ENCODE data around the gene CFAP20DC.

The CFAP20DC gene

GRCh38 chr3:58799271-58799670, 250.6 kb downstream of the CFAP20DC start:
- no peak for DNase-seq (ENCODE audit: low read depth)

DNA sequence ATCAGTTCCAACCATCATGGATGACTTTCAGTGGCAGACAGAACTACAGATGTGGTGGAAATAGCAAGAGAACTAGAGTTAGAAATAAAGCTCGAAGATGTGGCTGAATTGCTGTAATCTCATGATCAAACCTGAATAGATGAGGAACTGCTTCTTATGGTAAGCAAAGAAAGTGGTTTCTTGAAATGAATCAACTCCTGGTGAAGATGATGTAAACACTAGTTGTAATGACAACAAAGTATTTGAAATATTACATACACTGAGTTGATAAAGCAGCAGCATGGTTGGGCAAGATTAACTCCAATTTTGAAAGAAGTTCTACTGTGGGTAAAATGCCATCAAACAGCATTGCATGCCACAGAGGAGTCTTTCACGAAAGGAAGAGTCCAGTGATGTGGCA, 251.5 kb downstream of the CFAP20DC start:
- no peak for DNase-seq (ENCODE audit: low read depth)

- DNase-seq (ENCODE audit: low read depth): no peak
These were observed 255.1 kb downstream of the CFAP20DC start for GRCh38 chr3:58794750-58795149.

- no peak for DNase-seq (ENCODE audit: low read depth)
These were observed 255.9 kb downstream of the CFAP20DC start for GRCh38 chr3:58793938-58794337.

DNA sequence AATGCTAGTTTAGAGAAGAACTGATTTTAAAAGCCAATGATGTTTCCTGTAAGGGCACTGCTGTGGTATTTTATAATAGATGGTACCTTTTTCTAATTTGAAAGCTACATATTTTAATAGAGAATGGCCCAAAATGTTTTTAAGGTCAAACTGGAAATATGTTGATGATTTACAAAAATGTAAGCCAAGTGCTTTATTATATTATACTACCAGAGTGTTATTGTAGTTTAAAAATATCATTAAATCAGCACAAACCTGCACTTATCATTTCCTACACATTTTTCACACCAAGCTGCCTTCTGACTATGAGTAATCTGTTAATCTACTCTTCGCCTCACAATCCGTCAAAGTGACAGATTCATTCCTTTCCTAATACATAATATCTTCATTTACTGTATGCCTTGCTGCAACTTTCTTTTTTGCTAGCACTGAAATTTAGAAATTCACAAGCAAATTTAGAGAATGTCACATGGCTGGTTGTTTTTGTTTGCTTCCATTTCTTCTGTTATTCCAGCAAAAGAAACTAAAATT, 256.8 kb downstream of the CFAP20DC start:
- DNase-seq (ENCODE audit: low read depth): no peak

GRCh38 chr3:58789385-58789784, 260.4 kb downstream of the CFAP20DC start:
- DNase-seq (ENCODE audit: low read depth): no peak

DNA sequence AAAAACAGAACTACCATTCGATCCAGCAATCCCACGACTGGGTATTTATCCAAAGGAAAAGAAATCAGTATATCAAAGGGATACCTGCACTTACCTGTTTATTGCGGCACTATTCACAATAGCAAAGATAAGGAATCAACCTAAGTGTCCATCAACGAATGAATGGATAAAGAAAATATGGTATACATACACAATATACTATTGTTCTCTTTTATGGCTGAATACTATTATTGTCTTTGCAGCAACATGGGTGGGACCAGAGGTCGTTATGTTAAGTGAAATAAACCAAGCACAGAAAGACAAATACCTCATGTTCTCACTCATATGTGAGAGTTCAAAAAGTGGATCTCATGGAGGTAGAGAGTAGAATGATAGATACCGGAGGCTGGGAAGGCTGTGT, 264.9 kb downstream of the CFAP20DC start:
- no peak for DNase-seq (ENCODE audit: low read depth)

DNA sequence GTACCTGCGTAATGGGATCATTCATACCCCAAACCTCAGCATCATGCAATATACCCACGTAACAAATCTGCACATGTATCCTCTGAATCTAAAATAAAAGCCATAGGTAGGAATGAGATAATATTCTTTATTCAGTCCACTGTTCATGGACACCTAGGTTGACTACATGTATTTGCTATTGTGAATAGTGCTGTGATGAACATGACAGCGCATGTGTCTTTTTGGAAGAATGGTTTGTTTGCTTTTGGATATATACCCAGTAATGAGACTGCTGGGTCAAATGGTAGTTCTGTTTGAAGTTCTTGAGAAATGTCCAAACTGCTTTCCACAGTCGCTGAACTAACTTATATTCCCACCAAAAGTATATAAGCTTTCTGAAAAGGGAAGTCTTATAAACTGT, 265.4 kb downstream of the CFAP20DC start:
- DNase-seq (ENCODE audit: low read depth): no peak

GRCh38 chr3:58783845-58784244, 266.0 kb downstream of the CFAP20DC start:
- no peak for DNase-seq (ENCODE audit: low read depth)

DNA sequence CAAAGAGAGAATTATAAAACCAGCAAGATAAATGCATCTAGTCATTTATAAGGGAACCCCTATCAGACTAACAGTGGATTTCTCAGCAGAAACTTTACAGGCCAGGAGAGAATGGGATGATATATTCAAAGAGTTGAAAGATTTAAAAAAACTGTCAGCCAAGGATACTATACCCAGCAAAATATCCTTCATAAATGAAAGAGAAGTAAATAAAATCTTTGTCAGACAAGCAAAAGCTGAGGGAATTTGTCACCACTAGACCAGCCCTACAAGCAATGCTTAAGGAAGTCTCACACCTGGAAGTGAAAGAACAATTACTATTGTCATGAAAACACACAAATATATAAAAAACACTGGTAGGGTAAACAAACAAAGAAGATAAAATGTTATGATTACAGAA, 269.9 kb downstream of the CFAP20DC start:
- no peak for DNase-seq (ENCODE audit: low read depth)

DNA sequence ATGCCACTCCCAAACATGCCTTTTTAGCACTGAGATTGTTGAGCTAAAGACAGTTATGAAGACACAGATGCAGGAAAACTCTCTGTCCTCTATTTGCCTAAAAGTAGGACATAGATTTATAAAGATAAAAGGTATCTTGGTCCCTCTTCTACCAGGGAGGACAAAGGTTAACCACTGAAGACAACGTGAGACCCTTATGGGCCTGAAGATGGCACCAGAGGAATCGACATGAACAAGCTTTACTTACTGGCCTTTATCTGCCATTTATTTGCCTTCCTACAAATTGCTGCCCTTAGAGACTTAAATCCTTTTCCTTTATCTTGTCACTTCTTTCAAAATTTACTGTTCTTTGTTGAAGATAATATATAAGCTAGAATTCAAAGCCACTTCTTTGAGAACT, 273.6 kb downstream of the CFAP20DC start:
- no peak for DNase-seq (ENCODE audit: low read depth)

- no peak for DNase-seq (ENCODE audit: low read depth)
These were observed 277.4 kb downstream of the CFAP20DC start for GRCh38 chr3:58772462-58772861.

DNA sequence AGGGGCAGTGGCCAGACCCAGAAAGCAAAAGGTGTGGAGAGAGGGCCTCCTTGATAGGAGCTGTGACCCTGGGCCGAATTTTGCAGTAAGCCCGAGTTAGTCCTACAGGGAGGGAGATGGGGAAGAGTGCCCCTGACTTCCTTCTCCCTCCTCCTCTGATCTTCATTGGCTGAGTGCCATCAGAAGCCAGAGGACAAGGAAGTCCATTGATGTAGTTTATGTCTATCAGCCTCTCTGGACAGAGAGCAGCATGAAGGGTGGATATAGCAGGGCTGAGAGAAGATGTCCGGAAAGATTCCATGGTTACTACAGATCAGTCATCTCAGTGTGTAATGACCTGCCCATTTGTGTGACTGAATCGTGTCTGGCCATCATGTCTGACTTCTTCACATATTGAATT, 280.8 kb downstream of the CFAP20DC start:
- DNase-seq (ENCODE audit: low read depth): no peak

DNA sequence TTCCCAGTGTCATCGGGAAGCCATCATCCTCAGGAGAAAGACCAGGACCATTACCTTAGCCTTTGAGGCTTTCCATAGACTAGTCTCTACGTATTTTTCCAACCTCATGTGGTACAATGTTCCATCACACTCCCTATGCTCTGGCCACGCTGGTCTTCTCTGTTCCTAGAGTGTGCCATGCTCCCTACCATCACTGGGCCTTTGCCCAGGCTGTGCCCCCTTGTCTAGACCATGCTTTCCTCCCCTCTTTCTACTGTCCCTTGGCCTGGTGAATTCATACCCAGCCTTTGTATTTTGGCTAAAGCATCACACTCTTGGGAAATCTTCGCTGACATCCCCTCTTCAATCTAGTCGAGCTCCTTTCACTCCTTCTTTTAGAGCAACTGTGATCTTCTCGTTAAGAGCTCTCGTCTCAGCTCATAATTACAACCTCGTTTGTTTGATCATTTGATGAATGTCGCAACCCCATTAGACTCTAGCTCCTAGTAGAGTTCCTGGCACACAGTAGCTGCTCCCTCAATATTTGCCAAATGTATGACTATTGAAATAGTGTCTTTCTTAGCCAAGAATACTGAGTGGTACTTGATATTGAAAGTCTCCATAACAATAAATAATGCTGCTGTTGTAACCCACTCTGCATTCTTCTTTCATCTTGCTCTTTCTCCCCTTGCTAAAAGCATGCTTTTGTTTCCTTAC, 283.1 kb downstream of the CFAP20DC start:
- no peak for DNase-seq (ENCODE audit: low read depth)

- no peak for DNase-seq (ENCODE audit: low read depth)
These were observed 294.7 kb downstream of the CFAP20DC start for GRCh38 chr3:58755150-58755549.

DNA sequence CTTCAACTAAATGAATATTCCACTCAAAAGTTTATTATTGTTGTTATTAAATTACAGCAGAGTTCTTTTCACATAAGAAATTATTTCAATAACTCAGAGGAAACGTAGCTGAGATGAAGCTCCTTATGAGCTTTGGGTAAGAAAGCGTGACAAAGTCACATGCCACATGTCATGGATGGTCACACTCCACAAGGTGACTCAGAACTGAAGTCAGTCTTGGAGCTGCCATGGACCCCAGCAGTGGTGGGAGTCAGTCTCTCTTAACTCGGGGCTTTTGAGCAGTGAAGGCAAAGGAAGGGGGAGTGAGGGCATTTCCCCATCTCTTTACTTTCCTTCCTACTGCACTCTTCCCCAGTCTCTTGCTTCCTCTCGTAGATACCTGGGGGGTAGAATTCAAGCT, 295.8 kb downstream of the CFAP20DC start:
- DNase-seq (ENCODE audit: low read depth): no peak

DNA sequence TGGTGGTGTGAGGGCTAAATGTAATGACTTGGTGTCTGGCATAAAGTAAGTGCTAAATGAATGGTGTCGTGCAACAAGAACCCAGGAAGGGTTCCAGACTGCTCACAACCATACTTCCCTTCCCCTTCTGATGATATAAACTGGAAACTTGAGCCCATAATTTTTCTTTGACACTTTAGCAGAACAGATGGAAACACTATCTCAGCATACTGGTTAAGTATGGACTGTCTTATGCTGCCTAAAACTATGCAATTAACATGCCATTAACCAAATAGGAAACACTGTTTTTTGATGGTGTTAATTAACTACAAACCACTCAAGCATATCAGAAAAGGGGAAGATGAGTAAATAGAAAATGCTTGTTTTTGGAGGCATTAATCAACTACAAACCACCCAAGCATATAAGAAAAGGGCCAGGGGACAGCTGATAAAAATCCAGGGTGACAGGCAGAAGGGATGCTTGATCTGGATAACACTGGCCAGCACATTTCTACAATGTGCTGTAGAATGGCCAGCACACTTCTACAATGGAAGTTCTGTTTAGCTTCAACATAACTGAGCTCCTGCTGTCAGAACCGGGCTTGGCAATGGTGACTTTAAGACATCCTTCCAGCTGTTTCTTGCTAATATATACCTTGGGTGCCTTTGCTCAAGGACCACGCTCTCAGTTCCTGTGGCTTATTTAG, 297.8 kb downstream of the CFAP20DC start:
- no peak for DNase-seq (ENCODE audit: low read depth)

- no peak for DNase-seq (ENCODE audit: low read depth)
These were observed 298.6 kb downstream of the CFAP20DC start for GRCh38 chr3:58751235-58751634.

- DNase-seq (ENCODE audit: low read depth): no peak
These were observed 299.9 kb downstream of the CFAP20DC start for GRCh38 chr3:58749948-58750347.

DNA sequence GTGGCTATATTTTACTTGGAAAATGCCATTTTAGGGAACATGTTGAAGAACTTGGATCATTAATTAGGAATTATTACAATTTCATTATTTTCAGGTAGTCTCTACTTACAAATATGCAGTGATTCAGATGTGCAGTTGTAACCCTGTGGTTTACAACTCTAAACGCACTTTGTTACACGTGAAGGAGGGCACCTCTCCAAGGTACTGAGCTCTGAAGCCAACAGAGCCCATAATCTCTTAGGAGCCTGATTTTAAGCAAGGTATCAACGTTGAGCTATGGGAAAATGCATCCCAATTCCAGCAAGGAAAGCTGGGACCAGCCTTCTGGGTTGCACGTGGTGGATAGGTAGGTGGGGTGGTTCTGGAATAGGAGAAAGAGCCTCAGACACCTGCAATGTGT, 301.8 kb downstream of the CFAP20DC start:
- no peak for DNase-seq (ENCODE audit: low read depth)

- DNase-seq (ENCODE audit: low read depth): no peak
These were observed 303.1 kb downstream of the CFAP20DC start for GRCh38 chr3:58746758-58747157.

GRCh38 chr3:58743296-58743695, 306.5 kb downstream of the CFAP20DC start:
- no peak for DNase-seq (ENCODE audit: low read depth)

- no peak for DNase-seq (ENCODE audit: low read depth)
These were observed 307.6 kb downstream of the CFAP20DC start for GRCh38 chr3:58742239-58742638.

DNA sequence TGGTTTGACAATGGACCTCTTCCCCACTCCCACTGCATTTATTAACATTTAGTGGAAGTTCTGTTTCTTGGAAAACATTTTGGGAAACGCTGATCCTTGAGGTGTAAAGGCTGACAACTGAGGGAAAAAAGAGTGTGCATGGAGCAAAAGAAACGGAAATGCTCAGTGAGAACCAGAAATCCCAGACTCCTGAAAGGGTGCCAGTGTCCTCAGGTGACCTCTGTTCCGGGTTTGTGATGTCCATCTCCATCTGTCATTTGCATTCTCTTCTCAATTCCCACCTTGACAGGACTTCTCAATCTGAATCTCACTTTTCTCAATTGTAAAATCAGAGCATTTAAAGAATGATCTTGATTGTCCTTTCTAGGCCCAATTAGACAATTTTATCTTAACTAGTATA, 312.2 kb downstream of the CFAP20DC start:
- DNase-seq (ENCODE audit: low read depth): no peak
